Right kidney (tissue), 9 donors: ENCODE data around the gene LRRC8E.
A peak's percentile ranks its signal among the peaks of the same experiment; 100 is the strongest.

Experiments
- DNase-seq: peaks from one replicate; pipeline ENCODE4 v3.0.0-alpha.2; 2016
- long read RNA-seq, 8 donors: transcript quantifications; one replicate each; lab custom pipeline, GENCODE V29; 2026

LRRC8E gene
- long read RNA-seq, donor 1 = 0 reads
- long read RNA-seq, donor 2, partial matches to known transcripts = 0 of 1 reads
- long read RNA-seq, donor 2, other reads (novel, unspliced or antisense) = 0 of 1 reads
- long read RNA-seq, donor 3 = 0 reads
- long read RNA-seq, donor 4 = 0 reads
- long read RNA-seq, donor 5 = 0 reads
- long read RNA-seq, donor 6, partial matches to known transcripts = 0 of 2 reads
- long read RNA-seq, donor 6, other reads (novel, unspliced or antisense) = 0 of 2 reads
- long read RNA-seq, donor 7 = 0 reads
- long read RNA-seq, donor 8 = 0 reads

DNA sequence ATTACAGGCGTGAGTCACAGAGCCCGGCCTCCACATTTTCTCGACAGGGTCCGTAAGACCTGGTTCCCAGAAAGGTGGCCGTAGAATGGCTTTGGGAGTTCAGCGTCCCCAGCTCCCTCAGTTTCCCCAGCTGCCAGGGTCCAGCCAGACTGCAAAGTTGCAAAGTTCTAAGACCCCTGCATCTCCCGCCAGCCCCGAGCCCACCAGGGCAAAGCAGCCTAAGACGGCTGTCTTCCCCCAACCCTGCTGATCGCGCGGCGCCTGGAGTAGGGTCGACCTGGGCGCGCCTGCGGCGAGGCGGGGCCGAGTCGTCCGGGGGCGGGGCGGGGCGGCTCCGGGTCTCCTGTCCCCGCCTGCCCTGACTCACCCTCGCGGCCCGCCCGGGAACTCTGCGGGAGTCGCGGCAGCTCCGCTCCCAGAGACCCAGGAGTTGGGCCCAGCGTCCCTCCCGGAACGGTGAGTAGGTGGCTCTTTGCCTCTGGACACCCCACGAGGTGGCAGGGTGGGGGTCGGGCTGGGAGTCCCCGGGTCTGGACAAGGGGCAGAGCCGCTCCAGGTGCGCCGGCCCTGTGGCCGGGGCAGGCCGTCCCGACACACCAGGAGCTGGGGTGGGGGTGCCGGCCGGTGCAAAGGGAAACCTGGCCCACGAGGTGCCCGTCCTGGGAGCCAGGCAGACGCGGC, at the start of gene LRRC8E:
Gene LRRC8E, plus strand, starts transcription at position 366 of the 681 bp plus-strand sequence. CDS start 7,094 bp downstream, outside the sequence.
- DNase-seq = no peak

DNA sequence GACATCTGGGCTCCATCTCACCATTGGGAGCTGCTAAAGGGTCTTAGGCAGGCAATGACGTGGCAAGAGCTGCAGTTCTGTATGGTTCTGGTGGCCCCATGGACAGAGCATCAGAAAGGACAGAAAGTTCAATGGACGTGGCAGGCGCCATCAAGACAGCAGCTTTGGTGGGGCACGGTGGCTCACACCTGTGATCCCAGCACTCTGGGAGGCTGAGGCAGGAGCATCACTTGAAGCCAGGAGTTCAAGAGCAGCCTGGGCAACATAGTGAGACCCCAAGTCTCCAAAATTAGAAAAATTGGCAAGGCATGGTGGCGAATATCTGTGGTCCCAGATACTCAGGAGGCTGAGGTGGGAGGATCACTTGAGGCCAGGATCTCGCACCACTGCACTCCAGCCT, 48.8 kb upstream of the LRRC8E start:
- DNase-seq = no peak

DNA sequence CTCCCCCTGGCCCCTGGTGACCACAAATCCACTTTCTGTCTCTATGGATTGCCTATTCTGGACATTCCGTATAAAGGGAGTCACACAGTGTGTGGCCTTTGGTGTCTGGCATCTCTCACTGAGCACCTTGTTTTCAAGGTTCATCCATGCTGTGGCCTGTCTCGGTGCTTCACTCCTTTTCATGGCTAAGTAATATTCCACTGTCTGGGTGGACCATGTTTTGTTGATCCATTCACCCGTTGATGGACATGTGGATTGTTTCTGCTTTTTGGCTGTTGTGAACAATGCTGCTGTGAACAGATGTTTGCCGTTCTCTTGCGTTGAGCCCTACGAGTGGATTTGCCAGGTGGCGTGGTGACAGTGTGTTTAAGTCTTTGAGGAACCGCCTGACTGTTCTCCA, 47.7 kb upstream of the LRRC8E start:
- no peak for DNase-seq

DNA sequence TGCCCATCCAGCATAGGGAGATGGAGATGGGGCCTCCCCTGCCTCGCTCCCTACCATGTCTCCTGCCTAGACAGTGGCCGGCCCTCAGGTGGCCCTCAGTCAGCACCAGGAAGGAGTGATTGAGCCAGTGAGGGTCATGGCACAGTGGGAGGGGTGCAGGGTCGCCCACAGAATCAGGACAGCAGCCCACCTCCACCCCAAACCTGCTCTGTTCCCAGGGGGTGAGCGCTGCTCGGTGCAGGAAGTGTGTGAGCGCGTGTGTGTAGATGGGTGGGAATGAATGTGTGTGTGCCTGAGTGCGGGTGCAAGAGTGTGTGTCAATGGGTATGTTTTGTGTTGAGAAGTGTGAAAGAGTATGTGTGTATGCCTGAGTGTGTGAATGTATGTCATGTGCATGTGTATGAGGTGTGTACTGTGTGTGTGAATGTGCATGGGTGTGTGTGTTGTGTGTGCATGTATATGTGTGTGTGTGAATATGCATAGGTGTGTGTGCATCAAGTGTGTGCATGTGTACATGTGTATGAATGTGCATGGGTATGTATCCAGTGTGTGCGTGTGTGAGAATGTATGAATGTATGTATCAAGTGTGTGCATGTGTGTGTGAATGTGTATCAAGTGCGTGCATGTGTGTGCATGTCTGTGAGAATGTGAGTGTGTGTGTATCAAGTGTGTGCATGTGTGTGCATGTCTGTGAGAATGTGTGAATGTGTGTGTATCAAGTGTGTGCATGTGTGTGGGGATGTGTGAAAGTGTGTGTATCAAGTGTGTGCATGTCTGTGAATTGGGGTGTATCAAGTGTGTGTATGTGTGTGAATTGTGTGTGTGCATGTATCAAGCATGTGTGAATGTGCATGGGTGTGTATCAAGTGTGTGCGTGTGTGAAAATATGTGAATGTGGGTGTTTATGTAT, 46.3 kb upstream of the LRRC8E start:
- DNase-seq = no peak

DNA sequence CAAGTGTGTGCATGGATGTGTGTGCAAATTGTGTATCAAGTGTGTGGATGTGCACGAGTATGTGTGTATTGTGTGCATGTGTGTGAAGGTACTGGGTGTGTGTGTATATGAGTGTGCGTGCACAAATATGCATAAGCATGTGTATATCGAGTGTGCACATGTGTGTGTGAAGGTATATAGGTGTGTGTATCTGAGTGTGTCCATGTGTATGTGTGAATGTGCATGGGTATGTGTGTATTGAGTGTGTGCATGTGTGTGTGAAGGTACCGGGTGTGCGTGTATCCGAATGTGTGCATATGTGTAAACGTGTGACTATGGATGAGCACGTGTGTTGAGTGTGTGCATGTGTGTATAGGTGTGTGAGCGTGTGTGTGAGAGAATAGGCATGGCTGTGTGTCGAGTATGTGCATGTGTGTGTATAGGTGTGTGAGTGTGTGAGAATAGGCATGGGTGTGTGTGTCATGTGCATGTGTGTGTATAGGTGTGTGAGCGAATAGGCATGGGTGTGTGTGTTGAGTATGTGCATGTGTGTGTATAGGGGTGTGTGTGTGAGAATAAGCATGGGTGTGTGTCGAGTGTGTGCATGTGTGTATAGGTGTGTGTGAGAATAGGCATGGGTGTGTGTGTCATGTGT, 45.5 kb upstream of the LRRC8E start:
- DNase-seq = no peak

DNA sequence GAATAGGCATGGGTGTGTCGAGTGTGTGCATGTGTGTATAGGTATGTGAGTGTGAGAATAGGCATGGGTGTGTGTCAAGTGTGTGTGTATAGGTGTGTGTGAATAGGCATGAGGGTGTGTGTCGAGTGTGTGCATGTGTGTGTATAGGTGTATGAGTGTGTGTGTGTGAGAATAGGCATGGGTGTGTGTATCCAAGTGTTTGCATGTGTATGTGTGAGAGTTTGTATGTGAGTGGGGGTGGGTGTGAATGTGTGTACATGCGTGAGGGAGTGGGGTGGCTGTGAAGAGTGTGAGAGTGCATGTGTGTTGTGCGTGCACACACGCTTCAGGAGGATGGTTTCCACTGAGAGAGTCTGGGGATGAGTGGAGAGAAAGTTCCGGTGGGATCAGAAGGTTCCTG, 44.8 kb upstream of the LRRC8E start:
- DNase-seq = no peak

DNA sequence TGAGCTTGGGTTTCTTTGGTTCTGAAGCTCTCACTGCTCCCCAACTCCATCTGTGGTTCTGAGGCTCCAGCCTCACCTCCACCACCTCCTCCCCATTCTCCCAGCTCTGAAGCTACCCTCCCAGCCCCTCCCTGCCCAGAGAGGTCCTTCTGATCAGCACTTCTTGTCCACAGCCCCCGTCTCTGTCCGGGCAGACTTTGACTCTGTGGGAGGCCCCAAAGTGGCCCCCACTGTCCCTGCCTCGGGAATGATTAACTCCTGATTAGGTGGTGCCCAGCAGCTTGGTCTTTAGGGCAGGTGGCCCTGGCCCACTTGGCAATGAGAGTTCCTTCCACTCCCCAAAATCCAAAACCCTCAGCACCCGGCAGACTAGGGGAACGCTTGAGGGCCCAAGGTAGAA, 43.9 kb upstream of the LRRC8E start:
- no peak for DNase-seq

DNA sequence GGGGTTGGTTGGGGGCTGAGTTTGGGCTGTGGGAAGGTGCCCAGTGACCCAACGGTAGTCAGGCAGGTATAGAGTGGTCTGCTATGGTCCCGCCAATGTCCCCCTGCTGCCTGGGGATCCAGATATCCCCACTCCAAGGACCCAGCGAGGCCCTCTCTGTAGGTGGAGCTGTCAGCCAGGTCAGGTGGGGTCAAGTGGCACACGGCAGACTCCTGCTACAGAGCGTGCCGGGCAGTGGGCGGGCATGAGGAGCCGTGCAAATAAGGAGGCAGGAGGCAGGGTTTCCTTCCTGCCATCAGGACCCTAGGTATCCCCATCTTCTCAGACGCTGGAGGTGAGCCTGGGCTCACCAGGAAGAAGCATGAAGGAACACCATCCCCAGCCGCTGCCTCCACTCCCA, 43.4 kb upstream of the LRRC8E start:
- no peak for DNase-seq

DNA sequence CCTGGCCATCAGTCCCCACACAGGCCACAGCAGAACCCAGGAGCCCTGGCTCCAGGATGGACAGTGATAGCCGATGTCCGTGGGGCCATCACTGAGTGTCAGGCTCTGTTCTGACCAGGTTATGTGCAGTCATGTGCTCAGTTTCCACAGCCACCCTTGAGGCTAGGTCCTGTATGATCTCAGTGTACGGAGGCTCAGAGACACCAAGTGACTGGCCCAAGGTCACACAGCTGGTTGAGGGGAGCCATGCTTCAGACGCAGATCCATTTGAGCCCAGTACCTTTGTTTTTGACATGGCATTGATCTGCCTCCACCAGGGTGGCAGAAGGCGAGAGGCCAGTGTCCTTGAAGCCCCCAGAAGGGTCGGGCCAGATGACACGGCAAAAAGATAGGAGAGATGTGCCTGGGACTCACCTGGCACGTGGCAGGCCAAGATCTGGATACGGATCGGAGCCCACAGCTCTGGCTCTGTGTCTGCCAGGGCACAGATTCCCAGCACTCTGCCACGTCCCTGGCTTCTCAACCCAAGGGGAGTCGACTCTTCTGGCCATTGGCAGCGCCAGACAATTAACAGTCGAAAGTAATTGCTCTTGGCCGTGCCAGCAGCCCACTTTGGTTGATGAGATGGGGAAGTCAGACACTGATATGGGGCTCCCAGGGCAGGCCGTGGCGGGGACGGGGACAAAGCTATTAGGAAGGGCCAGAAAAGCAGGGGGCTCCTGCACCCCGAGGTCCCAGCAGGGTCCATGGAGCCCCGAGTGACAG, 42.7 kb upstream of the LRRC8E start:
- DNase-seq = no peak

DNA sequence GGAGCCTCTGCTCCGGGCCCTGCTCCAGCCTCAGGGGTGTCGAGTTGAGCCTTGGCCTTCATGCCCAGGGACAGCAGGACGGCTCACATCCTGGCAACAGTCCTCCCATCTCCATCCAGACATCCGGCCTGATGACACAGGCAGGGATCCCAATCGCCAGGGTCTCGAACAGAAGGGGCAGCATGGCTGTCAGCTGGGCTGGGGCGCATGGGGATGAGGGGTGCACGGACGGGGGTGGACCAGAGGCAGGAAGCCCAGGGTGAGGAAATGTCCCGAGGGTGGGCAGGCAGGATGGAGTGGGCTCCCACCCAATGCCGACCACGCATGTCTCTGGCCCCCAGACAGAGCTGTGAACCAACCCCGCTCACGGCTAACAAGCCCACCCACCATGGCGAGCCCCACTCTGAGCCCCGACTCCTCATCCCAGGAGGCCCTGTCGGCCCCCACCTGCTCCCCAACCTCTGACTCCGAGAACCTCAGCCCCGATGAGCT, 42.1 kb upstream of the LRRC8E start:
- DNase-seq = no peak

DNA sequence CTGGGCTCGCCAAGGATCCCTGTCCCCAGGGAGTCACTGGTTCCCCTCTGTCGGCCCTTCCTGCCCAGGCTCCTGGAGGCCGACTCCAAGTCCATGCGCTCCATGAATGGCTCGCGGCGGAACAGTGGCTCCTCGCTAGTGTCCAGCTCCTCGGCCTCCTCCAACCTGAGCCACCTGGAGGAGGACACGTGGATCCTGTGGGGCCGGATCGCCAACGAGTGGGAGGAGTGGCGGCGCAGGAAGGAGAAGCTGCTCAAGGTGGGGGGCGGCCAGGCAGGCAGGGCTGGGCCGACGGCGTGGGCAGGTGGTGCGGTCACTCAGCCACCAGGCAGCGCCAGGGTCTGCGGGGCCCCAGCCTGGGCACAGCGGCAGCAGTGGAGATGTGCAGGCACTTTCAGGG, 40.6 kb upstream of the LRRC8E start:
- no peak for DNase-seq

DNA sequence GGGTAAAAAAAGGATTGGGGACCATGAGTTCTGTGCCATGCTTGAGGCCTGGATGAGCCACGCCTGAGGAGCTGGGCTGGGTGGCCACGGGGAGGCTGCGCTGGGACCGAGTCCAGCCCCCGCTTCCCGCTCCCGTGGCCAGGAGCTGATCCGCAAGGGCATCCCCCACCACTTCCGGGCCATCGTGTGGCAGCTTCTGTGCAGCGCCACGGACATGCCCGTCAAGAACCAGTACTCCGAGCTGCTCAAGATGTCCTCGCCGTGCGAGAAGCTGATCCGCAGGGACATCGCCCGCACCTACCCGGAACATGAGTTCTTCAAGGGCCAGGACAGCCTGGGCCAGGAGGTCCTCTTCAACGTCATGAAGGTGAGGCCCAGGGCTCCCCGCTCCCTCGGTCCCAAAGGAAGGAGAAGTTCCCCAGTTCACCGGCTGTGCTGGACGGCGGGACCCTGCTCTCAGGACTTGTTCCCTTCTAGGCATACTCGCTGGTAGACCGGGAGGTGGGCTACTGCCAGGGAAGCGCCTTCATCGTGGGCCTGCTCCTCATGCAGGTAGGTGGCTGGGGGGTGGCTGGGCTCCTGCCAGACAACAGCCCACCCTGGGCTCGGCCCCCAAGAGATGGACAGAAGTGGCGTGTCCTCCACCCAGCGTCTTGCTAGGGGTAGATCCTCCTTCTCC, 39.4 kb upstream of the LRRC8E start:
- no peak for DNase-seq

DNA sequence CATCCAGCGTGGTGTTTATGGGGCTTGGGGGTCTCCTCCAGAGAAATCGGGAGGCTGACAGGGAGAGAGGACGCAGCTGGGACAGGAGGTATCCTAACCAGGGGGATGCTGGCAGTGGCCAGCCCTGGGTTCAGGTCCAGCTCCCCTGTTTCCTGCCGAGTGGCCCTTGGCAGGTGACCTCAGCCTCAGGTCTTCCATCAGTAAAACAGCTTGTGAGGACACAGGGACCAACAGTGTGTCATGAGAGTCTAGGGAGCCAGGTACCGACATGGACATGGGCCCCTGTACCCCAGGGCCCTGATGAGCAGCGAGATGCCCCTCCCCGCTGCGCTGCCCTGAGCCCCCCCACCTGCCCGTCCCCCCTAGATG, 38.7 kb upstream of the LRRC8E start:
- DNase-seq = no peak

DNA sequence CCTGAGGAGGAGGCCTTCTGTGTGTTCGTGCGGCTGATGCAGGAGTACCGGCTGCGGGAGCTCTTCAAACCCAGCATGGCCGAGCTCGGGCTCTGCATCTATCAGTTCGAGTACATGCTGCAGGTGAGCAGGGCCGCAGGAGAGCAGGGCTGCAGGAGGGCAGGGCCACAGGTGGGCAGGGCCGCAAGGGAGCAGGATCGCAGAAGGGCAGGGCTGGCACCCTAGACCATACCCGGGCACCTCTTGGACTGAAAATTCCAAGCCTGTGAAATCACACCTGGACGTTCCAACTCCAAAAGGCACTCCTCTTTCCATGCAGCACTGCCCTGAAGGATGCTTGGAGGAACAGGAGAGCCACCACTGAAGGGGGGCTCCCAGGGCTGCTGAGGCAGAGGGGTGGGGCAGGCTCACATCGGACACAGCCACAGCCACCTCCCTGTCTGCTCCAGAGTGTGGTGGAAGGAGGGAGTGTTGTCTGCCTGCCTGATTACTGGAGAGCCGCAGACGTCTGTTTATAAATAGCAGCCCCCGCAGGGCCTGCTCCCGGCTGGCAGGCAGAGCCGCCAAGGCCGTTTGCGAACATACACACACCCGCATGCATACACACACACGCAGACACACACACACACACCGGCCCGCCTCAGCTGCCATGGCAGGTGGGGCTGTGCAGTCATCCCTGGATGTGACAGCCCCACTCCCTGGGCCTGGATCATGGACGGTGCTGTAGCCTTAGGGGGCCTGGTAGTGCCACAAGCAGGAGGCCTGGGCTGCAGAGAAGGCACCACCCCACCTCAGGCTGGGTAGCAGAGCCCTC, 38.1 kb upstream of the LRRC8E start:
- DNase-seq = peak; percentile 47

DNA sequence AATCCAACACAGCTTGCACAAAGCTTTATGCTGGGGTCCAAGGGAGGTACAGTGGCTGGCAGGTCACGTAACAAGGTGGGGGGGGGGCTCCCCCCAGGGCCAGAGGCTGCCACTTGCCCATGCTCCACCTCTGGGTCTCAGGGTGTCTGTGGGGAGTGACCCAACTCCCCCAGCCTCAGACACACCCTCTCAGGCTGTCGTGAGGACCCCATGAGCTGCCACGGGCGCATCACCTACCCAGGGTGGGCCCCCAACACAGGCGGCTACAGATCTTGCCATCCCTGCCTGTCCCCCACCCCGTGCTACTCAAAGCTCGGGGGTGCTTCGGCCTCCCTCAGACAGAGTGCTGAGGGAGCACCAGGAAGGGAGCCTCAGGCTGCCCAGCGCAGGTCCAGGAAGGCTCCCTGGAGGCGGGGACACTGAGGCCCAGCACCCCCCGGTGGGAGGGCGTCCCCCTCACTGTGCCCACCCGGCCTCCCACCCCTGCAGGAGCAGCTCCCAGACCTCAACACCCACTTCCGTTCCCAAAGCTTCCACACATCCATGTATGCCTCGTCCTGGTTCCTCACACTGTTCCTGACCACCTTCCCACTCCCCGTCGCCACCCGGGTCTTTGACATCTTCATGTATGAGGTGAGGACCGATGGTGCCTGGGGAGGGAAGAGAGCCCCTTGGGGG, 37.2 kb upstream of the LRRC8E start:
- no peak for DNase-seq

DNA sequence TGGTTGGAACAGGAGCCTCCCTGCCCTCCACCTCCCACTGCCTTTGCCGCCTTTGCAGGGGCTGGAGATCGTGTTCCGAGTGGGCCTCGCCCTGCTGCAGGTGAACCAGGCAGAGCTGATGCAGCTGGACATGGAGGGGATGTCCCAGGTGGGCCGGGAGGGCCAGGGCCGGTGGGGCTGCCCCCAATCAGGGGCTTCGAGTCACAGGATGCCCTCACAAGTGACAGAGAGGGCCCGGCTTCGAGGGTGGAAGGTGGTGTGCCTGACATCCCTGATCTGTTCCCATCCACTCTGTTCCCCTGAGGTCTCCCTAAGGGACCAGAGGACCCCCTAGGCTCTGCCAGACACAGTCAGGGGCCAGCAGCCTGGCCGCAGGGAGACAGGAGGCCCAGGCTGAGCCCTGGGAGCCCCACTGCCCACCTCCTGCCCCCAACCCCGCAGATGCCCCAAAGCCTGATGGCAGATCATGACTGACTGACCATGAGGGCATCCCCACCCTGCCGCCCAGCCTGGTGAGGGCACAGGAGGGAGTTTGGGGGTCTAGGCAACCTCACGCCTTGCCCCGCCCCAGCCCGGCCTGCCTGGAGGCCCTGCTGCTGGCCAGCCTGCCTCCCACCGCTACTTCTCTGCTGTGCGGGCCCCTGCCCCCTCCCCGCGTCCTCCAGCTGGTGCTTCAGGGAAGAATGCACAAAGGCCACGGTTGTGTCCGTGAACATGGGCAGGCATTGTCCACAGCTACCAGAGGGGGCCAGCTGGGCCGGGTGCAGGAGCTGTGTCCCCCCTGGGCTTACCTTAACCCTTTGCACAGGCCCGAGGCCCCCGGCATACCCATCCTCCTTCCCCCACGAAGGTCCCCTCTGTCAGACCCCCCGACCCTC, 36.4 kb upstream of the LRRC8E start:
- DNase-seq = no peak

DNA sequence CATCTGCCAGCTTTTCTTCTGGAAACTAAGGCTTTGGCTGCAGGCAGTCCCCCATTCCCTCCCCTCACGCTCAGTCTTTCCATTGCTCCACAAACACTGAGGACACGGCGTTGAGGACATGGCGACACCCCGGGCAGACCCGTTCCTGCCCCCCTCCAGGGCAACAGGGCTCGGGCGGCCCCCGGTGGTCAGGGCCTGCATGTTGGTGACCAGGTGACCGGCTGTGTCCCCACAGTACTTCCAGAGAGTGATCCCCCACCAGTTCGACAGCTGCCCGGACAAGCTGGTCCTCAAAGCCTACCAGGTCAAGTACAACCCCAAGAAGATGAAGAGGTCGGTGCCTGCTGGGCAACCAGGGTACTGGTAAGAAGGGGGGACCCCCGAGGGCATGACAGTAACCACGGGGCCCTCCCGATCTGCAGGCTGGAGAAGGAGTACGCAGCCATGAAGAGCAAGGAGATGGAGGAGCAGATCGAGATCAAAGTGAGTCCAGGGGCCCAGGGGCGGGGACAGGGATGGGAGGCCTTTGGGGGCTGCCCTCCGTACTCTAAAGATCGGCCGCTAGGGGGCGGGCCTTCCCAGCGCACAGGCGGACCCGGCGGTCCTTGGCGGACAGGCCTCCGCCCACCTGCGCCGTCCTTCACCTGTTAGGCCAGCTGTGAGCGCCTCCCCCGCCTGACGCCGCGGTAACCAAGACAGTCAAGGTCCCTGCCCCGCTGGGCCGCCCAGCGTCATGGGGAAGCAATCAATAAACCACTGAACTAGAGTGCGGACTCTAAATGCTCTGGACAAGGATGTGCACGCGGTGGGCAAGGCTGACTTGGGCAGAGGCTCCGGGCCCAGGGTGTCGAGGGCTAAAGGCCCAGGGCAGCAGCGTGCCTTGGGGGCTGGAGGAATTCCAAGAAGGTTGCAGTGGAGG, 35.2 kb upstream of the LRRC8E start:
- DNase-seq = peak; percentile 77

DNA sequence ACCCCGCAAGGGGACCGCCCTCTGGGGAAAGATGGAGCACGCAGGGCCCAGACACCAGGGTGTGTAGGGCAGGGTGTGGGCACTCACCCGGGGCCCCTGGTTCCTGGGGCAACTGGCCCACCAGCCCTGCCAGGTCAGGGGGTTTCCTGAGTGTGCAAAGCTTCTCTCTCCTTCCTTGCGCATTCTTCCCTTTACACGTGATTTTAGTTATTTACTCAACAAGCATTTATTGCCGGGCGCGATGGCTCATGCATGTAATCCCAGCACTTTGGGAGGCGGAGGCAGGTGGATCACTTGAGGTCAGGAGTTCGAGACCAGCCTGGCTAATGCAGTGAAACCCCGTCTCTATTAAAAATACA, 34.6 kb upstream of the LRRC8E start:
- no peak for DNase-seq
